ENCODE measurements around the gene RPL28.

RPL28 gene

DNA sequence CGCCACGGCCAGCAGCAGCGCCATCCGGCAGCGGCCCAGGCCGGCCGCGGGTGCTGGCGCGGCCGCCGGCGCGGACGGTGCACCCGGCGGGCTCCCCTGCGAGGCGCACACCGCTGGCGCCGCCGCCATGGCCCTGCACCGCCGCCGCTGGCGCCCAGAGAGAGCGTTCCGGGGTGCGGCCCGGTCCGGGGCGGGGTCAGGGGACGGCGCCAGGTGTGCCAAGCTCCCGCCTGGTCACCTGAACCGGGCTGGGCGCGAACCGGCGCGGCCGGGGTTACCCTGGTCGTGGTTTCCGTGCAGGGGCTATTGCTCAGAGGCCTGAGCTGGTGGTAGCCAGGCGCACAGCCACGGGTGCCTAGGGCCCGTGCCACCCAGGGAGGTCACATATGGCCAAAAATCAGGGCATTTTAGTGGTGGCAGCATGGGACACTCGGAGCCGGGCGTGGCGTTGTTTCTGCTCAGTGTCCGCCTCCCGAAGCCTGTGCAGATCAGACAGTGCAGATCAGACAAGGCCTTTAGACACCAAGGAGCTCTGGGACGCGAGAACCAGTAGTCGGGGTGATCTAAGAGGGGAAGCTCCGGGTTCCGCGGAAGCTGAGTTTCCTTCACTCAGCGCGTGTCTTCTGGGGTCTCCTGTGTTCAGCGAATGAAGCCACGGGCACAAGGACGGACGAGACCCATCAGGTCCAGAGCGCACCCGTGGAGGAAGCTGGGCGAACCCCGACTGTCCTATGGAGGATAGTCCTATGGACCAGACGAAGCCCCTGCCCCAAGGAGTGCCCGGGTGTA, 1.4 kb upstream of the RPL28 start, which contains the start of gene TMEM238:
Gene TMEM238 (minus strand): TSS at position 162 of the 789 bp plus-strand sequence. CDS start 33 bp downstream, at position 129.
- H3K4me1 ChIP-seq: peaks cover 3% of the 10 kb centered on the region; the same call in 1 of the 2 replicates
- DNase-seq: no peak
- no peaks in the 10 kb centered on the region for H3K9me3 ChIP-seq
- H3K27me3 ChIP-seq: no peaks in the 10 kb centered on the region
- peak within 1 kb of the TSS; percentile 86 for H3K4me3 ChIP-seq (ENCODE audit: low read depth, low read length)
- TF ChIP-seq, protein P1, sequence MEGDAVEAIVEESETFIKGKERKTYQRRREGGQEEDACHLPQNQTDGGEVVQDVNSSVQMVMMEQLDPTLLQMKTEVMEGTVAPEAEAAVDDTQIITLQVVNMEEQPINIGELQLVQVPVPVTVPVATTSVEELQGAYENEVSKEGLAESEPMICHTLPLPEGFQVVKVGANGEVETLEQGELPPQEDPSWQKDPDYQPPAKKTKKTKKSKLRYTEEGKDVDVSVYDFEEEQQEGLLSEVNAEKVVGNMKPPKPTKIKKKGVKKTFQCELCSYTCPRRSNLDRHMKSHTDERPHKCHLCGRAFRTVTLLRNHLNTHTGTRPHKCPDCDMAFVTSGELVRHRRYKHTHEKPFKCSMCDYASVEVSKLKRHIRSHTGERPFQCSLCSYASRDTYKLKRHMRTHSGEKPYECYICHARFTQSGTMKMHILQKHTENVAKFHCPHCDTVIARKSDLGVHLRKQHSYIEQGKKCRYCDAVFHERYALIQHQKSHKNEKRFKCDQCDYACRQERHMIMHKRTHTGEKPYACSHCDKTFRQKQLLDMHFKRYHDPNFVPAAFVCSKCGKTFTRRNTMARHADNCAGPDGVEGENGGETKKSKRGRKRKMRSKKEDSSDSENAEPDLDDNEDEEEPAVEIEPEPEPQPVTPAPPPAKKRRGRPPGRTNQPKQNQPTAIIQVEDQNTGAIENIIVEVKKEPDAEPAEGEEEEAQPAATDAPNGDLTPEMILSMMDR (IDR thresholded peaks at IDR 0.05; ENCODE audit: low read depth, low read length): no peak
- peaks cover 33% of the 10 kb centered on the region for H3K36me3 ChIP-seq

DNA sequence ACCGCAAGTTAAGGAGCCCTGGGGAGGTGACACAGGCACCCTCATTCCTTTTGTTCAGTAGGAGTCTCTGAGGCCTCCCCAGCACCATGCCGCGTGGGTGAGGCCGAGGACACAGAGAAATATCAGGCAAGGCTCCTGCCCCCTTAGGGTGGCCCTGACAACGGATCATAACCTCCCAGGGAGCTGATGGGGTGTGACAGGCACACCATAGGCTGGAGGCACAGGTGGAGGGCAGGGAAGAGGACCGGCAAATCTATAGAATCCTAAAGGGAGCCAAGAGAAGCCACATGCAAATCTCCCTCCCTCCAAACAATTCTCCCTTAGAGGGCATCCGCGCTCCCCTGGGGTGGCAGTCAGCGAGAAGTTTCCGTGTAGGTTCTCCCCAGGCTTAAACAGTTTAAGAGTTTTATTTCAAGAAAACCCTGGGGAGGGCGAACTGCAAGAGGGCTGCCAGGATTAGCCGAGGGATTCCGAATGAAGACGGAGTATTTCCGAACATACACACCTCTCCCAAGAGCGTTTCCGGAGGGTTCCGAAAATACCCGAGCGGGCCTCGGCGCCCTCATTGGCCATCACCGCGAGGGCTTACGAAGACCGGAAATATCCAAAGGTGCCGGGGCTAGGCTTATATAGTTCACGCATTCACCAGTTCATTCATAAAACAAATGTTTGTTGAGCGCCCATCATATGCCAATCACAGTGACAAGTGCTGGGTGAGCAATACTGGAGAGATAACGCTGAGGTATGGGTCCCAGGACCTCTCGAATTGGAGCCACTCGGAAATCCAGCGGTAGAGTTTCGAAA, 610 bp upstream of the RPL28 start:
- DNase-seq: peak; percentile 96
- Histone ChIP-seq H3K27me3 (no peaks in the 10 kb centered on the region), H3K9me3 (no peaks in the 10 kb centered on the region), H3K36me3 (peaks cover 39% of the 10 kb centered on the region), H3K4me3 (ENCODE audit: low read depth, low read length) (peak overlapping the region; percentile 86), H3K4me1 (peaks cover 3% of the 10 kb centered on the region; the same call in 1 of the 2 replicates)
- TF ChIP-seq, protein P1 (IDR thresholded peaks at IDR 0.05; ENCODE audit: low read depth, low read length): no peak

DNA sequence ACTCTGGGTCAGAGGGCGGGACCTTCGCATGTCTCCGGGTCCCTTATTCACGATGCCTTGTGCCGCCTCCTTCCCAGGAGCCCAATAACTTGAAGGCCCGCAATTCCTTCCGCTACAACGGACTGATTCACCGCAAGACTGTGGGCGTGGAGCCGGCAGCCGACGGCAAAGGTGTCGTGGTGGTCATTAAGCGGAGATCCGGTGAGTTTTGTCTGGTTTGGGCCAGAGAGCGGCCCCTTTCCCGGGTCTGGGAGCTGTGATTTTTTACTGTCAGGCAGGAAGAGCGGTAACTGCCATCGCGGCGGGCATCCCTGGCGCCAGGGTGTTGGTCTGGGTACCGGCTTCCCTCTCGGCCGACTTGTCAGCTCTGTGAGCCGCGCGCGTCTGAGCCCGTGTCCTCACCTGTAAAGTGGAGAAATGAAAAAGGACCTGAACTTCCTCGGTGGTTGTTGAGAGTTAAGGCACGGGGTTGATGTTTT, 800 bp downstream of the RPL28 start:
- no peak for DNase-seq
- peaks cover 54% of the 10 kb centered on the region for H3K36me3 ChIP-seq
- H3K4me1 ChIP-seq: peaks cover 3% of the 10 kb centered on the region; the same call in 1 of the 2 replicates
- H3K9me3 ChIP-seq: no peaks in the 10 kb centered on the region
- H3K27me3 ChIP-seq: no peaks in the 10 kb centered on the region
- TF ChIP-seq, protein P1 (IDR thresholded peaks at IDR 0.05; ENCODE audit: low read depth, low read length): no peak
- H3K4me3 ChIP-seq (ENCODE audit: low read depth, low read length): peak overlapping the region; percentile 86

DNA sequence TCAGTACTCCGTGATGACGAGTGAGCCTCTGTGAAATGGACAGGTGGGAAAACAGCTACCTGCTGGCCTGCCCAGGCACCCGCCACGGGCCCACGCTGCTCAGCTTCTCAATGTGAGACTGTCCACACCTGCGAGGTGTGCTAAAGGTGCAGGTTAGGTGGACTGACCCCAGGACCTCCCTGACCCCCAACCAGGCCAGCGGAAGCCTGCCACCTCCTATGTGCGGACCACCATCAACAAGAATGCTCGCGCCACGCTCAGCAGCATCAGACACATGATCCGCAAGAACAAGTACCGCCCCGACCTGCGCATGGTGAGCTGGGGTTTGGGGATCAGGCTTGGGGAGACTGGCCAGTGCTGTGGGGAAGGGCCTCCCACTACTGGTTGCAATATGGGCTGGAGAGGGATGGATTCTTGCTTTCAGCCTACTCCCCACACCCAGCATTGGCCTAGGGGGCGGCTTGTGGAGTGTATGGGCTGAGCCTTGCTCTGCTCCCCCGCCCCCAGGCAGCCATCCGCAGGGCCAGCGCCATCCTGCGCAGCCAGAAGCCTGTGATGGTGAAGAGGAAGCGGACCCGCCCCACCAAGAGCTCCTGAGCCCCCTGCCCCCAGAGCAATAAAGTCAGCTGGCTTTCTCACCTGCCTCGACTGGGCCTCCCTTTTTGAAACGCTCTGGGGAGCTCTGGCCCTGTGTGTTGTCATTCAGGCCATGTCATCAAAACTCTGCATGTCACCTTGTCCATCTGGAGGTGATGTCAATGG, 2.2 kb downstream of the RPL28 start:
- Histone ChIP-seq H3K9me3 (no peaks in the 10 kb centered on the region), H3K4me3 (ENCODE audit: low read depth, low read length) (peak overlapping the region; percentile 86), H3K36me3 (peaks cover 57% of the 10 kb centered on the region), H3K27me3 (no peaks in the 10 kb centered on the region), H3K4me1 (peaks cover 7% of the 10 kb centered on the region)
- no peak for DNase-seq
- TF ChIP-seq, protein P1 (IDR thresholded peaks at IDR 0.05; ENCODE audit: low read depth, low read length): no peak

DNA sequence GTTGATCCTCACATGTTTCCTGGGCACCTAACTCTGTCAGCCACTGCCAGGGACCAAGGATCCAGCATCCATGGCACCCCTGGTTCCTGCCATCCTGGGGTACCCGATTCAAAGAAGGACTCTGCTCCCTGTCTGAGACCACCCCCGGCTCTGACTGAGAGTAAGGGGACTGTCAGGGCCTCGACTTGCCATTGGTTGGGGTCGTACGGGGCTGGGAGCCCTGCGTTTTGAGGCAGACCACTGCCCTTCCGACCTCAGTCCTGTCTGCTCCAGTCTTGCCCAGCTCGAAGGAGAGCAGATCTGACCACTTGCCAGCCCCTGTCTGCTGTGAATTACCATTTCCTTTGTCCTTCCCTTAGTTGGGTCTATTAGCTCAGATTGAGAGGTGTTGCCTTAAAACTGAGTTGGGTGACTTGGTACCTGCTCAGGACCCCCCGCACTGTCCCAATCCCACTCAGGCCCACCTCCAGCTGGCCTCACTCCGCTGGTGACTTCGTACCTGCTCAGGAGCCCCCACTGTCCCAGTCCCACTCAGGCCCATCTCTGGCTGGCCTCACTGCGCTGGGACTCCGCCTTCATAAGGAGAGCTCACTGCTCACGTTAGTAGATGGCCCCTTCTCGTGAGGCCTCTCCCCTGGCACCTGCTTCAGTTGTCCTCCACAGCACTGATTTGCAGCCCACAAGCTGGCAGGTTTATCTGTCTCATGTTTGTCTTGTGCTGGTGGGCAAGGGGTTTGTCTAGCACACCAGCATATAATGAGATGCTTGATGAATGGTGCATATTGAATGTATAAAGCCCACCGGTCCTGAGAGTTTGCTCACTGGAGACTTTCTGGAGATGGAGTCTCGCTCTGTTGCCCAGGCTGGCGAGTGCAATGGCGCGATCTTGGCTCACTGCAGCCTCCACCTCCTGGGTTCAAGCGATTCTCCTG, 3.9 kb downstream of the RPL28 start:
- Histone ChIP-seq H3K27me3 (no peaks in the 10 kb centered on the region), H3K9me3 (no peaks in the 10 kb centered on the region), H3K4me1 (peaks cover 6% of the 10 kb centered on the region), H3K4me3 (ENCODE audit: low read depth, low read length) (no peak overlapping the region), H3K36me3 (peaks cover 57% of the 10 kb centered on the region)
- TF ChIP-seq, protein P1 (IDR thresholded peaks at IDR 0.05; ENCODE audit: low read depth, low read length): no peak
- no peak for DNase-seq

All from BE2C (cell line).